GM18873 (cell line): ENCODE results near the gene ZCCHC14.
"Not testable (repeated sequence)": the region's sequence is repeated elsewhere in the genome, so short reads cannot be mapped to it uniquely, and the experiment has no call there.

Source experiments
- ATAC-seq: cut with Tn5 transposase; IDR thresholded peaks from one replicate; pipeline ENCODE4 v1.9.1; 2021; ENCODE audit warnings: mild to moderate bottlenecking, moderate library complexity, moderate number of reproducible peaks; ENCODE audit not compliant: unreplicated experiment, low FRiP score

The ZCCHC14 gene

DNA sequence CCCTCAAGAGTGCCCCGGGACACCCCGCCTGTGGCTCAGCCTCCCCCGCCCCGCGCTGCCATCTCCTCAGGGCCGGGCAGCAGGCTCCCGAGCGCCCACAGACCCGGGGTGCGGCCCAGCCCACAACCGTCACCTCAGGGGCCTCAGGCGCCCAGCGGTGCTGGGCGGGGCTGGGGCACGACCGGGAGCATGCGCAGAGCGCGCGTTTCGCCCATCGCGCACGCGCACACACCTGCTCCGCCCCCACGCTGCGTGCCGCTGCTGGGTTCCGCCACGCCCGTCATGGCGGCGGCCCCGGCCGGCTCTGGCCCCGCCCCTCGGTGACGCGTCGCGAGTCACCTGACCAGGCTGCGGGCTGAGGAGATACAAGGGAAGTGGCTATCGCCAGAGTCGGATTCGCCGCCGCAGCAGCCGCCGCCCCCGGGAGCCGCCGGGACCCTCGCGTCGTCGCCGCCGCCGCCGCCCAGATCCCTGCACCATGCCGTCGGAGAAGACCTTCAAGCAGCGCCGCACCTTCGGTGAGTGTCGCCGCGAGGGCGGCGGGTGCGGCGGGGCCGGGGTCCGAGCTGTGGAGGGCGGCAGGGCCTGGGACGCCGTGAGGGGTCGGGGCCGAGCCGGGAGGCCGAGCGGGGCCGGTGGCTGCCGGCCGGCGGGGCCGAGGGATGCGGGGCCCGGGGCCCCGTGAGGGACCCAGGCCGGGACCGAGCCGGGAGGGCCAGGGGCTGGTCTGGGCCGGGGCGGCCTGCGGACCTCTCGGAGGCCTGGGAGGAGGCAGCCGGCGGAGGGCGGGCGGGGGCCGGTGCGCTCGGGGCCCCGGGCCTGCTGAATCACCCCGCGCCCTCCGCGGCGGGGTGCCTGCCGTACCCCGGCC is 100.6 kb downstream of the ZCCHC14 start, which contains the start of gene MAP1LC3B:
MAP1LC3B (plus strand) TSS at position 387 of the 871 bp plus-strand sequence; CDS start at position 479, 92 bp downstream.
- peak; percentile 51 for ATAC-seq

DNA sequence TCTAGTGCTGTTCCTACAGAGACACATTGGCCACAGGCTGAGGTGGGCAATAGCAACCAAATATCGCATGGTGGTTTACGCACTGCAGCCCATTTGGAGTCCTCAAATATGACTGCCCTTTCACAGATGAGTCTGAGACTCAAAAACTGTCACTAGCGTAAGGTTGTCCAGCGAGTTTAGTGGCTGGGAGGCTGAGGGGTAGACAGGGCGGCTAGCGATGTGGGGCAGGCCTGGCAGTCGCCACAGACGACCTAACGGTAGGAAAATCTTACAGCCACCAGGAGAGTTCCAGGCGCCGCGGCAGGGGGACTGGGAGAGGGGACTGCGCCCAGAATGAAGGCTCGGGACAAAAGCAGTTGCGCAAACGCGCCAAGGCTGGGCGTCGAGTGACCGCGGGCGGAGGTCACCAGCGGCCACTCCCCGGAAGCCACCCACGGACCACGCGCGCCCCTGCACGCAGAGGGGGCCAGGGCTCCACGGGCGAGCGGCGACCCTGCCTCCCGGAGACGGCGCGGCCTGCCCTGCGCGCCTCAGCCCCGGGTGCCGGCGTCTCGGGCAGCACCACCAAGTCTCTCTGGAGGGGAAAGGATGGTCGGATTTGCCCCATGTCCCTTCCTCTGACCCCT is 101.4 kb downstream of the ZCCHC14 start:
- ATAC-seq = no peak

DNA sequence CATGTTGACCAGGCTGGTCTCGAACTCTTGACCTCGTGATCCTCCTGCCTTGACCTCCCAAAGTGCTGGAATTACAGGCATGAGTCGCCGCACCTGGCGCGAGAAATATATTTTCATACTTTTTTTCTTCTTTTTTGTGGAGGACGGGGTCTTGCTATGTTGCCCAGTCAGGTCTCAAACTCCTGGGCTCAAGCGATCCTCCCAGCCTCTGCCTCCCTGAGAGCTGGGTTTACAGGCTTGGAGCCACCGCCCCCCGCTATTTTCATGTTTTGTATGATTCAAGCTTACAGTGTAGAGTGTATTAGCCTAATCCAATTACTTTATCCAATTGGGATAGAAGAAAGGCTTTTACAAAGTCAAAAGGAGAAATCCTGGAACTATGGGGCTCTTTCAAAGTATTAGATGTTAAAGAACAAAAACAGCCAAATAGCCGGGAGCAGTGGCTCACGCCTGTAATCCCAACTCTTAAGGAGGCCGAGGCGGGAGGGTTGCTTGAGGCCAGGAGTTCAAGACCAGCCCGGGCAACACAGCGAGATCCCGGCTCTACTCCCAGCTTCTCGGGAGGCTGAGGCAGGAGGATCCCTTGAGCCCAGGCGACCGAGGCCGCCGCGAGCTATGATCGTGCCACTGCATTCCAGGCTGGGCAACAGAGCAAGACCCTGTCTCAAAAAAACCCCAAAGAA is 102.0 kb downstream of the ZCCHC14 start:
- ATAC-seq = no peak

DNA sequence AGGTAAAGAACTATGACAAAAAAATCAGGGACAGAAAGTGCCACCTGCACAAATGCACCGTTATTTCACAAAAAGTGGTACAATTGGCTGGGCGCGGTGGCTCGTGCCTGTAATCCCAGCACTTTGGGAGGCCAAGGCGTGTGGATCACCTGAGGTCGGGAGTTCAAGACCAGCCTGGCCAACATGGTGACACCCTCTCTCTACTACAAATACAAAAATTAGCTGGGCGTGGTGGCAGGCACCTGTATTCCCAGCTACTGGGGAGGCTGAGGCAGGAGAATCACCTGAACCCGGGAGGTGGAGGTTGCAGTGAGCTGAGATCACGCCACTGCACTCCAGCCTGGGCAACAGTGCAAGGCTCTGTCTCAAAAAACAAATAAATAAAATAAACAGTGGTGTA is 102.9 kb downstream of the ZCCHC14 start:
- not testable (repeated sequence) for ATAC-seq

DNA sequence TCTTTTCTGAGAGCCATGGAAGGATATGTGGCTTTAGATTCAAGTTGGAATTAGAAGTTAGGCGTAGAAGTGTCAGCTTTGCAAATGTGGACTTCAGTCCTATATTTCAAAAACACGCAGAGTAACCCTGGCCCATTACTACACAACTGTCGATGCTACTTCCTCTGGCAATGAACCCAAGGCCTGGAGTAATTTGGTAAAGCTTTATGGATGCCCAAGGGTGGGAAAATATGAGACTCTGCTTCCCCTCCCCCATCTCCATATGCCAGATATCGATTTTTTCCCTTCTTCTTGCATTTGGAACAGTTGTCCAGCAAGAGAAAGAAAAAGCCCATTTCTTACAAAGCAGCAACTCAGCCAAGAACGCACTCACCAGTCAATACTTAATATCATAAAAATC is 103.6 kb downstream of the ZCCHC14 start:
- ATAC-seq = no peak

DNA sequence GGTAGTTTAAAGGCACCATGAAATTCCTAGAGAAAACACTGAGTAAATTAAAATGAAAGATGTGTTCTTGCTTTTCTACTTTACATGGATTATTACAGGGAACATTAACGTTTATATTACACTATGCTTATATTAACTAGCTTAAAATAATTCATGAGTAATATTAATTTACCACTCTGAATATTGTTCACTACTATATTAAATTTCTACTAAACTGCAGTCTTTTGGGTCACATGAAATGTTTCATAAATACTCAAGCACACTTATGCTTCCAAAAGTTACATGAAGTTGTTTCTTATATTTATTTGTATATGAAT is 104.0 kb downstream of the ZCCHC14 start:
- no peak for ATAC-seq

DNA sequence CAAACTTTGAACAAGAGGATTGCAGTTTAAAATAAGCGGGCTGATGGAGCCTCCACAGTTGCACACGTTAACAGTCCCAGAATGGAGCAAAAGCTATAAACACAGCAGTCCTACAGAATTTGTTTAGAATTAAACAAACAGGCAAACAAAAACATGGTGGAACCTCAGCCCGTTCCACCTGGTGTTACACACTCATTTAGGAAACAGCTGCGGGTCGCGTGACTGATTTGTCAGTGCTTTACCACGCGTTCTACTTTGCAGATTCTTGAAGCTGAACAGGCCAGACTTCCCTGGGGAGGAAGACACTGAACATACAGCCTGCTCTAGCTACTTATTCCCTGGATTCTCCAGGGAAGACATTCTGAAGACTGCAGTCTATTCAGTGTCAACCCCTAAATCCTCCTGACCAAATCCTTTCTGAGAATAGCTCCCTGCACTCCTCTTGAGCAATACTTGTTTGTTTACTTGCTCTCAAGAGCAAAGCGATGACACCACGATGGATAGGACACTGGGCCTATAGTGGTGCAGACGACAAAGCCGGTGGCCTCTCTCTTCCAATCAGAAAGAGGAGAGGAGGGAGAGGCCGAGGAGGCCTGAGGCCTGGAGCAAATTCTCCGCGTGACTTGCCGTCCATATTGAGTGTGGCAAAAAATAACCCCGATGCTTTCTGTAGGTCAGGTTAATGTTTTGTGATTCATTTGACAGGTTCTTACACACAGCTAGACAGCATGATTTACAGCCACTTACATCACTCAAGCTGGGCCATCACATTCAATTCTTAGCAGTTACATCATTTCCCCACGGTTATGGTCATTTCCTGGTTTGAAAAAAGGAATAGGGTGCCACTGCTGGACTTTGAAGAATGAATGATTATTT is 104.6 kb downstream of the ZCCHC14 start:
- ATAC-seq = peak; percentile 54

DNA sequence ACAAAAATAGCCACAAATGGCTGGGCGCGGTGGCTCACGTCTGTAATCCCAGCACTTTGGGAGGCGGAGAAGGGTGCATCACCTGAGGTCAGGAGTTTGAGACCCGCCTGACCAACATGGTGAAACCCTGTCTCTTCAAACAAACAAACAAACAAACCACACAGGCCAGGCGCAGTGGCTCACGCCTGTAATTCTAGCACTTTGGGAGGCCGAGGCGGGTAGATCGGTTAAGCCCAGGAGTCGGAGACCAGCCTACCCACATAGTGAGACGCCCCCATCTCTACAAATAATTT is 108.0 kb downstream of the ZCCHC14 start:
- ATAC-seq = not testable (repeated sequence)

DNA sequence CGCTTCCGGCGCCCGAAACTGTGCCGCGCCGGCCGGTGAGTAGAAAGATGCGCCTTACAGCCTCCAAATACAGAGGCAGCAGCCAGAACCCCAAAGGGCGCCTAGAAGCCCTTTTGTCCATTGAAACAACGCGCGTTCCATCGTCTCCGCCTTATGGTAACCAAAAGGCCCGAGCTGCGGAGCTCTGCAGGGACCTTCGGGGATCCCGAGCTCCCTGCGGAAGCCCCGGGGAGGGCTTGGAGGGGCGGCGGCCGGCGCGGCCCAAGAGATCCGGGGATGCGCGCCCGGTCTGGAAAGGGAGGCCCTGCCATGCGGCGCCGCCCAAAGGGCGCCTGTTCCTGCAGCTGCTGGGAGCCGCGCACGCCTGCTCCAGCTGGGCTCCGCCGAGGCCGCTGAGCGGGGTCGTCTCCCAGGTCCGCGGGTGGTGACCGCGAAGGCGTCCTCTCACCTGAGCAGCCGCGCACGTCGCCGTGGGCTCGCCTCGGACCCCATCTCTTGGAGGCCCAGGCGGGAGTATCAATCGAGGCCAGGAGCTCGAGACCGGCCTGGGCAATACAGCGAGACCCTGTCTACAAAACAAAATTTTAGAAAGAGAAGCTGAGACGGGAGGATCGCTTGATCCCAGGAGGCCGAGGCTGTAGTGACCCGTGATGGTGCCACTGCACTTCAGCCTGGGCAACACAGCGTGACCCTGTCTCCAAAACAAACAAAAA is 108.5 kb downstream of the ZCCHC14 start:
- ATAC-seq = peak; percentile 0

DNA sequence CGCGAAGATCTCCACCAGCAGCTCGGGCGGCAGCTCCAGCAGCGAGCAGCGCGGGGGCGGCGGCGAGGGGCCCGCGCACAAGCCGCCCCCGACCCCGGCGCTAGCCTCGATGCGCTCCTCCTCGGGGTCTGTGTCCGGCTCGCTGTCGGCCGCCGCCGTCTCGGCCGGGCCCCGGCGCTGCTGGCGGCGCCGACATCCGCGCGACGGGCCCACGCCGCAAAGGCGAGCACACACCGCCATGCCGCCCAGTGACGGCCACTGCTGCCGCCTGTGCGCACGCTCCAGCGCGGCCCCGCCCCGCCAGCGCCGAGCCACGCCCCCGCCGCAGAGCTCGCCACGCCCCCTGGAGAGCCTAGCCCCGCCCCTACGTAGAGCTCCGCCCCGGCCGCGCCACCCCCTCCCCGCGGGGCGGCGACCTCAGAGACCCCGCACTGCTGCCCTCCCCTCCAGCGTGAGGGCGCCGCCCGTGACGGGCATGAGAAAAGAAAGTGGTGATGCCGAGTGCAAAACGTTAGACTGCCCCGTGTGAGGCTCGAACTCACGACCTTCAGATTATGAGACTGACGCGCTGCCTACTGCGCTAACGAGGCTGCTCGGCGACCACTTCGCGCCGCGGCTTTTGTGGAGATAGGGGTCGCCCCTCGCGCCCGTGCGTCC is 109.2 kb downstream of the ZCCHC14 start, which contains the start of gene FBXO31:
FBXO31 (minus strand) TSS at position 272 of the 657 bp plus-strand sequence; CDS start at position 240, 32 bp downstream.
- peak; percentile 40 for ATAC-seq

DNA sequence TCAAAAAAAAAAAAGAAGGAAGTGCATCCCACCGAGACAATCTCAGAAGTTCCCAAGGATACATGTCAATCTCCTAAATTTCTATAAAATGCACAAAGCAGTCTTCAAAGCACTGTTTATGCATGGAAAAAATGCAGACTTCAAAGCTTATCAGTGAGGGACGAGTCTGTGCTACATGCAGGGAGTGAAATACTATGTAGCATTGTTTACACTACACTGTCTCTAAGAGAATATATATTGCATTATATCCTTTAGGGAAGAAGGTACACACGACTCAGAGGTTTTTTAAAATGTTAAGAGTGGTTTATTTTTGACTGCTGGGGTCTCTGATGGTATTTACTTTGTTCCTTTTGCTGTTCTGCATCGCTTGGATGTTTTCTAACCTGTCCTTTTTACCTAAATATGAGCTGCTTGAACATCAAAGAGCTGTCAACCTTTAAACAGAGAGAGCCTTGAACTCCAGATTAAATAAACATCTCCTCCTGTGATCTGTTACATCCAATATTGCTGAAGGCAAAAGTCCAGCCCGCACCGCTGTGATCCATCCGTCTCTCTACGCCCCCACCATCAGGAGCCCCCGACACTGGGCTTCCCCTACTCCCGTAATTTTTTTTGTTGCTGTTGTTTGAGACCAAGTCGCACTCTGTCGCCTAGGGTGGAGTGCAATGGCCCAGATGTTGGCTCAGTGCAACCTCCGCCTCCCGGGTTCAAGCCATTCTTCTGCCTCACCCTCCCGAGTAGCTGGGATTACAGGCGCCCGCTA is 110.6 kb downstream of the ZCCHC14 start:
- ATAC-seq = no peak

DNA sequence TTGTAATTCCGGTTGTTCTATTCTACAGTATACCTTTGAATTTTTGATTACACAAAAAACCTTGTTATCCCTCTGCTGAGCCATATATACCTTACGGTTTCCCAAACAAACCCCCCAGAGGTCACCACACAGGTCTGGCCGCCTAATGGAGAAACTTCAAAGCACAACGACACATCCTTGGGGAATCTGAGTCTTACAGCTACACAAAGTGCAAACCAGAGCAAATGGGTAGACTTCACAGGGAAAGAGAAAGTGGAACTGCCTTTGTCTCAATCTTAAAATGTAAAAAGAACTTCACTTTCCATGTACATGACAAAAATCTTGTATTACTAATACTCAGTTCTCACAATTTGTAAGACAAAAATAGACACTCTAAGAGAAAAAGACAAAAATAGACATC is 111.9 kb downstream of the ZCCHC14 start:
- ATAC-seq = no peak

DNA sequence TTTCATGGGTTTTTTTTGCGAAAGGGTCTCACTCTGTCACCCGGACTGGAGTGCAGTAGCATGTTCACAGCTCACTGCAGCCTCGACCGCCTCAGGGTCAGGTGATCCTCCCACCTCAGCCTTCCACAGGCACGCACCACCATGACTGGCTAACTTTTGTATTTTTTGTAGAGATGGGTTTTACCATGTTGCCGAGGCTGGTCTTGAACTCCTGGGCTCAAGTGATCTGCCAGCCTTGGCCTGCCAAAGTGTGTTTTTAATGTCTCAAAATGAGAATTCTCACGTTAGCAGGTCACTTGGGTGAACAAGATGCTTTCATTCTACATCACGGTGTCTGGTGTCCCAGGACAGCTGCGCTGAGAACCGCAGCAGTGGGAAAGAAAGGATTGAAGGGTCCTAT is 112.4 kb downstream of the ZCCHC14 start:
- no peak for ATAC-seq

DNA sequence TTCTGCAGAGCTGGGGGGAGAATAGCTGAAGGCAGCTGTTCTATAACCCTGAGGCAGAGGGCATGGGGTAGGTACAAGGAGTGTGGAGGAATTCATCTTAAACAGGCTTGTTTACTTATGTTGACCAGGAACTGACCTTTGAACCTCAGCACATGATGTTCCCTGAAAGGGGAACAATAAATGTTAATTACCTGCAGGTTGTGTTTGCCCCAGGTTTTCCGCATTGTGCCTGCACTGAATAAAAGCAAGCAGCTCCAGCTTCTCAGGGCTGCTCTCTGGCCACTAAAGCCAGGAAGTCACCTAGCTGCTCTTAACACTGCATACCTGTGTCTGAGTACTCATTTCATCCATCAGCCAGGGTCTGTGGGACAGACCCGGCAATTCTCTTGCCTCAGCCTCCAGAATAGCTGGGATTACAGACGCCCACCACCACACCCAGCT is 113.5 kb downstream of the ZCCHC14 start:
- not testable (repeated sequence) for ATAC-seq

DNA sequence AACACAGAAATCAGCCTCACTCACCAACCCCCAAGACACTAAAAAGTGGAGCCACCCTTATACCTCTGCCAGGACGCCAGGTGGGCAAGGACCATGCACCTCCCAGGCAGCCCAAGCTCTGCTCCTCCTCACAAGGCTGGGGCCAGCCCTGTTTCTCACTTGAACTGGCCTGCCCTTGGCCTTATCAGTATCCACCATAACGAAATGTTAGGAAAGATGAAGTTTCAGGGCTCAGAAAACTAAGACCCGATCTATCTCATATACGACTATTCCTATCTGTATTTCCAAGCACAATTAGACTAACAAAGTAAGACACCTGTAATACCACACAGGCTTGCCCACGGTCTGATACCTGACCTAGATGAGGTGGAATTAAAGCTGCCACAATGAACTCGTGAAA is 116.2 kb downstream of the ZCCHC14 start:
- ATAC-seq = no peak

DNA sequence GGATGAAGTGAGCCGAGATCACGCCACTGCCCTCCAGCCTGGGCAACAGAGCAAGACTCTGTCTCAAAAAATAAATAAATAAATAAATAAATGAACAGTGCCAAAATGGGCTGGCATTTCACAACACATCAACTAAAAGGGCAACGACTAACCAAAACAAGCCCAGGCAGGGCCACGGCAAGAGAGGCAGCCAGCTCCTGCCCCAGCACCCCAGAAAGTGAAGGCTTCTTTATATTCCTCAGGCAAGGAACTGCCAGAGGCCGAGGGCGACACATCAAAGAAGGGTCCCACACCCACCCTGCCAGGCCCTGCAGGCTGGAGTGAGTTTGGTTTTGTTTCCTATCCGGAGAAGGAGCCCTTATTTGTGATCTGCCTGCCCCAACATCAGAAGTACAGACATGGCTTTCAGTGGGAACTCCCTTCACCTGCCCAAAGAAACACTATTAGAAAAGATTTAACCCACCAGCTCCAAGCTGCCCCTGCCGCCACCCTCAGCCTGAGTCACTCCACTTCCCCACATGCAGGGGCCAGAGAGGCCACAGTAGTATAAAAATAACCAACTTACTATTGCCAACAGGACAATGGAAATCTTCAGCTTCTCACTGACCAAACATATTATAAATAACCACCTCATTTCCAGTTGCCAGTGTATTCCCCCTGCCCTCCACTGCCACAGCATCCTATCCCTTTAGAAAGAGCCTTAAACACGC is 117.2 kb downstream of the ZCCHC14 start:
- ATAC-seq = no peak

DNA sequence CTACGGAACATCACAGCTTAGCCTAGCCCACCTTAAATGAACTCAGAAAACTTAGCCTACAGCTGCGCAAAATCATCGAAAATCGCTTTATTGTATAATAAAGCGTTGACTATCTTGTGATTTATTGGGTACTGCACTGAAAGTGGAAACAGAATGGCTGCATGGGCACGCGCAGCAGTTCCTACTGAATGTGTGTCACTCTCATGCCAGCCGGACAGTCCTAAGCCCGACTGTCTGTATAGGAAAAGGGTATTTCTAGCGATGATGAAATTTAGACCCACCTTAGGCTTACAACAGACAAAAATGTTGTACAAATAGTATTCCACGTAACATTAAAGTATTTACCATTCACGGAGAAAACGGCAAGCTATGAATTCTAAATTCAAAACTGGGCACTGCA is 118.5 kb downstream of the ZCCHC14 start:
- ATAC-seq = no peak

DNA sequence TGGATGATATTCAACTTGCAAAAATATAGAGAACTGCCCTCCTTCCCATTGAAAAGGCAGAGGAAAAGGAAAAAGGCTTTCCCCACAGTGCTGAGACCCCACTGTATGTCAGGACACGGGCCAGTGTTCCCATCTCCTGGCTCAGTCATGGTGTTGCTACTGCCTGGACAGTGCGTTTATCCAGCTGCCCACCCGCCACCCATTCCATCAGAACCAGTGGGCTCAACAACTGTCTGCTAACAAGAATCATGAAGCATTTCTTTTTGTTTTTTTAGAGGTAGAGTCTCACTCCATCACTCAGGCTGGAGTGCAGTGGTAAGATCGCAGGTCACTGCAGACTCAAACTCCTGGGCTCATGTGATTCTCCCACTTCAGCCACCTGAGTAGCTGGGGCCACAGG is 120.5 kb downstream of the ZCCHC14 start:
- ATAC-seq = no peak
